ENCODE data around the gene AFF1. TPM values are rescaled to one million over a fixed set of nuclear protein-coding genes. Genes with fewer than 3 reads are reported as not detected.
A peak's percentile ranks its signal among the peaks of the same experiment; 100 is the strongest.

The AFF1 gene
- total RNA-seq, 1 experiment from 2014 or later: 93.4 TPM

DNA sequence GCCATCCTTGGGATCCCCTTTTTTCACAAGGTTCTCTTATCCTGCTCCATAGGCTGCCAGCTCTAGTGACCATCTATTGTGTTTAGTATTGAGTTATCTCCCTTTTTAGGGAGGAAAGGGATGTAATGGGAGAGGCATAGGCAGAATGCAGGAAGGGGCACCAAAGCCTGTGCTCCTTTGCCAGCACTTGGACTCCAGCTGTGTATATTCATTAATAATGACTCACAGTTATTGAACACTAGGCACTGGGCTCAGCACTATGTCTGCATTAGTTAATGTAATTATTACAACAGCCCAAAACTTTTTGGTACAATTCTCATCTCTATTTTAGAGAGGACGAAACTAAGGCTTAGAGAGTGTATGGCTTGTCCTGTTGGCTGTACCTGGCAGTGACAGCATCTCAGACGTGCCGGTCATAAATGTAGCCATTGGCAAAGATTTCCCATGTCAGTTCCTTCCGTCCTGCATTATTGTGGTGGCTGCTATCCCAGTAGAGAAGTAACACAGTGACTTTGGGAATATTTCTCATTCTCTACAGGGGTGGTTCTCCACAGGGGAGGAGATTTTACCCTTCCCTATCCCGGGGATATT lies 90.3 kb downstream of the AFF1 start (continued):
- TF ChIP-seq, protein P1, sequence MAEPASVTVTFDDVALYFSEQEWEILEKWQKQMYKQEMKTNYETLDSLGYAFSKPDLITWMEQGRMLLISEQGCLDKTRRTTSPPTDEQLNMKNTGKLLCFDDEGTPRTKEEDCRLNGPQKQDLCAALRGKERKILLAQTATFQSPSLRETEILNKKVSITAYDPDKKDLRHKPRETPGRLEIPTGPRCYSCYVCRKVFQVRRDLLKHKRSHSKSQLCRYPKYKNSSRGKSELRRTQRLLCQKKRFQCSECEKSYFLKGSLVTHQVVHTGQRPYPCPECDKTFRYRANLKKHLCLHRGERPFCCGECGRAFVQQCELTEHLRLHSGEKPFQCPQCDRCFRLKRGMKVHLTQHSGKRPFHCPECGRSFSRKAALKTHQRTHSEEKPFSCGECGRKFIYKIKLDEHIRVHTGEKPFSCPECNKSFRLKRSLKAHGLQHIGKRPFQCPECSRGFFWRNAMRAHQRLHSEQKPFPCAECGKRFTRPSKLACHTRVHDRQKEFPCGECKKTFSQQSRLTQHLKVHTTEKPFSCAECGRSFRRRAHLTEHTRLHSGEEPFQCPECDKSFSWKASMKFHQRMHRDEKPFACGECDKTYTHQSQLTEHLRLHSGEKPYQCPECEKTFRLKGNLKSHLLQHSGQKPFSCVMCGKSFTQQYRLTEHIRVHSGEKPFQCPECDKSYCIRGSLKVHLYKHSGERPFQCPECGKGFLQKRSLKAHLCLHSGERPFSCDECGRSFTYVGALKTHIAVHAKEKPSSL (CRISPR knock-in tag; conservative IDR thresholded peaks at IDR 0.05): no peak
- TF ChIP-seq, protein P2, sequence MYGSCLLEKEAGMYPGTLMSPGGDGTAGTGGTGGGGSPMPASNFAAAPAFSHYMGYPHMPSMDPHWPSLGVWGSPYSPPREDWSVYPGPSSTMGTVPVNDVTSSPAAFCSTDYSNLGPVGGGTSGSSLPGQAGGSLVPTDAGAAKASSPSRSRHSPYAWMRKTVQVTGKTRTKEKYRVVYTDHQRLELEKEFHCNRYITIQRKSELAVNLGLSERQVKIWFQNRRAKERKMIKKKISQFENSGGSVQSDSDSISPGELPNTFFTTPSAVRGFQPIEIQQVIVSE (CRISPR knock-in tag; IDR thresholded peaks at IDR 0.05; ENCODE audit: borderline replicate concordance): no peak
- TF ChIP-seq ZNF317 (CRISPR knock-in tag; IDR thresholded peaks at IDR 0.05; ENCODE audit: borderline replicate concordance, low read depth) (no peak), FOXK1 (CRISPR knock-in tag; IDR thresholded peaks at IDR 0.05) (no peak), ZNF423 (CRISPR knock-in tag; IDR thresholded peaks at IDR 0.05) (no peak), NR2C2 (CRISPR knock-in tag; IDR thresholded peaks at IDR 0.05) (no peak)
- TF ChIP-seq, protein P3, sequence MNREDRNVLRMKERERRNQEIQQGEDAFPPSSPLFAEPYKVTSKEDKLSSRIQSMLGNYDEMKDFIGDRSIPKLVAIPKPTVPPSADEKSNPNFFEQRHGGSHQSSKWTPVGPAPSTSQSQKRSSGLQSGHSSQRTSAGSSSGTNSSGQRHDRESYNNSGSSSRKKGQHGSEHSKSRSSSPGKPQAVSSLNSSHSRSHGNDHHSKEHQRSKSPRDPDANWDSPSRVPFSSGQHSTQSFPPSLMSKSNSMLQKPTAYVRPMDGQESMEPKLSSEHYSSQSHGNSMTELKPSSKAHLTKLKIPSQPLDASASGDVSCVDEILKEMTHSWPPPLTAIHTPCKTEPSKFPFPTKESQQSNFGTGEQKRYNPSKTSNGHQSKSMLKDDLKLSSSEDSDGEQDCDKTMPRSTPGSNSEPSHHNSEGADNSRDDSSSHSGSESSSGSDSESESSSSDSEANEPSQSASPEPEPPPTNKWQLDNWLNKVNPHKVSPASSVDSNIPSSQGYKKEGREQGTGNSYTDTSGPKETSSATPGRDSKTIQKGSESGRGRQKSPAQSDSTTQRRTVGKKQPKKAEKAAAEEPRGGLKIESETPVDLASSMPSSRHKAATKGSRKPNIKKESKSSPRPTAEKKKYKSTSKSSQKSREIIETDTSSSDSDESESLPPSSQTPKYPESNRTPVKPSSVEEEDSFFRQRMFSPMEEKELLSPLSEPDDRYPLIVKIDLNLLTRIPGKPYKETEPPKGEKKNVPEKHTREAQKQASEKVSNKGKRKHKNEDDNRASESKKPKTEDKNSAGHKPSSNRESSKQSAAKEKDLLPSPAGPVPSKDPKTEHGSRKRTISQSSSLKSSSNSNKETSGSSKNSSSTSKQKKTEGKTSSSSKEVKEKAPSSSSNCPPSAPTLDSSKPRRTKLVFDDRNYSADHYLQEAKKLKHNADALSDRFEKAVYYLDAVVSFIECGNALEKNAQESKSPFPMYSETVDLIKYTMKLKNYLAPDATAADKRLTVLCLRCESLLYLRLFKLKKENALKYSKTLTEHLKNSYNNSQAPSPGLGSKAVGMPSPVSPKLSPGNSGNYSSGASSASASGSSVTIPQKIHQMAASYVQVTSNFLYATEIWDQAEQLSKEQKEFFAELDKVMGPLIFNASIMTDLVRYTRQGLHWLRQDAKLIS (CRISPR knock-in tag; IDR thresholded peaks at IDR 0.05; ENCODE audit: borderline replicate concordance): no peak
- TF ChIP-seq, protein P4, sequence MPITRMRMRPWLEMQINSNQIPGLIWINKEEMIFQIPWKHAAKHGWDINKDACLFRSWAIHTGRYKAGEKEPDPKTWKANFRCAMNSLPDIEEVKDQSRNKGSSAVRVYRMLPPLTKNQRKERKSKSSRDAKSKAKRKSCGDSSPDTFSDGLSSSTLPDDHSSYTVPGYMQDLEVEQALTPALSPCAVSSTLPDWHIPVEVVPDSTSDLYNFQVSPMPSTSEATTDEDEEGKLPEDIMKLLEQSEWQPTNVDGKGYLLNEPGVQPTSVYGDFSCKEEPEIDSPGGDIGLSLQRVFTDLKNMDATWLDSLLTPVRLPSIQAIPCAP (CRISPR knock-in tag; IDR thresholded peaks at IDR 0.05): no peak
- TF ChIP-seq, protein P5, sequence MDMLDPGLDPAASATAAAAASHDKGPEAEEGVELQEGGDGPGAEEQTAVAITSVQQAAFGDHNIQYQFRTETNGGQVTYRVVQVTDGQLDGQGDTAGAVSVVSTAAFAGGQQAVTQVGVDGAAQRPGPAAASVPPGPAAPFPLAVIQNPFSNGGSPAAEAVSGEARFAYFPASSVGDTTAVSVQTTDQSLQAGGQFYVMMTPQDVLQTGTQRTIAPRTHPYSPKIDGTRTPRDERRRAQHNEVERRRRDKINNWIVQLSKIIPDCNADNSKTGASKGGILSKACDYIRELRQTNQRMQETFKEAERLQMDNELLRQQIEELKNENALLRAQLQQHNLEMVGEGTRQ (CRISPR knock-in tag; IDR thresholded peaks at IDR 0.05): no peak

DNA sequence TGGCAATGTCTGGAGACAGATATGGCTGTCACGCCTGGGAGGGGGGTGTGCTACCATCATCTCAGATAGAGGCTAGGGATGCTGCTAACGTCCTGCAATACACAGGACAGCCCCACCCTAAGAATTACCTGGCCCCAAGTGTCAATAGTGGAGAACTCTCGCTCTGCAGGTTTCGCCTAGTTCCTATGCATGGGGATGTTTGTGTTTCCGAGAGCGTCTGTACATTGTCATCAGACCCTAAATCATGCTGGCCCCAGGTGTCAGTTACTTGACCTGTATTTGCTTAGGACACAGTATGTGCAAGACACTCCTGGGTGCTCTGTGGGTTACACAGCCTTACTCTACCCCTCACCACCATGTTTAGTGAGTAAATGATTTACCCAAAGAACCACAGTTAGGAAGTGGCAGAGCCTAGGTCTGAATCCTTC lies 90.8 kb downstream of the AFF1 start:
- Mint-ChIP-seq H3K27ac (peak overlapping the region; percentile 88), H3K9me3 (no peaks in the 10 kb centered on the region), H3K27me3 (ENCODE audit: low read depth) (no peaks in the 10 kb centered on the region), H3K4me3 (no peak overlapping the region), H3K36me3 (no peaks in the 10 kb centered on the region), H3K4me1 (peaks cover 54% of the 10 kb centered on the region)
- DNase-seq (ENCODE audit: low spot score) (no peak), ATAC-seq (0 out of 2 replicates have a peak, but pooled peaks have one; percentile 9)
- ChIA-PET POLR2A (interaction anchor here (0.6 kb wide), 1 partner anchor 45 kb away, joined by 4 read pairs; no protein-coding TSS in a partner anchor), CTCF (interaction anchor here (1.5 kb wide), 1 partner anchor 66 kb away, joined by 3 read pairs; no protein-coding TSS in a partner anchor)
- TF ChIP-seq PRRX2 (CRISPR knock-in tag; IDR thresholded peaks at IDR 0.05) (no peak), CREM (CRISPR knock-in tag; IDR thresholded peaks at IDR 0.05) (no peak), ZNF232 (CRISPR knock-in tag; IDR thresholded peaks at IDR 0.05) (no peak), CREB1 (CRISPR knock-in tag; IDR thresholded peaks at IDR 0.05) (no peak), GRHL2 (CRISPR knock-in tag; IDR thresholded peaks at IDR 0.05; ENCODE audit: insufficient replicate concordance, severe bottlenecking) (no peak), NR1H2 (CRISPR knock-in tag; IDR thresholded peaks at IDR 0.05) (no peak)
- TF ChIP-seq, protein P6, sequence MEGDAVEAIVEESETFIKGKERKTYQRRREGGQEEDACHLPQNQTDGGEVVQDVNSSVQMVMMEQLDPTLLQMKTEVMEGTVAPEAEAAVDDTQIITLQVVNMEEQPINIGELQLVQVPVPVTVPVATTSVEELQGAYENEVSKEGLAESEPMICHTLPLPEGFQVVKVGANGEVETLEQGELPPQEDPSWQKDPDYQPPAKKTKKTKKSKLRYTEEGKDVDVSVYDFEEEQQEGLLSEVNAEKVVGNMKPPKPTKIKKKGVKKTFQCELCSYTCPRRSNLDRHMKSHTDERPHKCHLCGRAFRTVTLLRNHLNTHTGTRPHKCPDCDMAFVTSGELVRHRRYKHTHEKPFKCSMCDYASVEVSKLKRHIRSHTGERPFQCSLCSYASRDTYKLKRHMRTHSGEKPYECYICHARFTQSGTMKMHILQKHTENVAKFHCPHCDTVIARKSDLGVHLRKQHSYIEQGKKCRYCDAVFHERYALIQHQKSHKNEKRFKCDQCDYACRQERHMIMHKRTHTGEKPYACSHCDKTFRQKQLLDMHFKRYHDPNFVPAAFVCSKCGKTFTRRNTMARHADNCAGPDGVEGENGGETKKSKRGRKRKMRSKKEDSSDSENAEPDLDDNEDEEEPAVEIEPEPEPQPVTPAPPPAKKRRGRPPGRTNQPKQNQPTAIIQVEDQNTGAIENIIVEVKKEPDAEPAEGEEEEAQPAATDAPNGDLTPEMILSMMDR (IDR thresholded peaks at IDR 0.05): no peak
- TF ChIP-seq, protein P7, sequence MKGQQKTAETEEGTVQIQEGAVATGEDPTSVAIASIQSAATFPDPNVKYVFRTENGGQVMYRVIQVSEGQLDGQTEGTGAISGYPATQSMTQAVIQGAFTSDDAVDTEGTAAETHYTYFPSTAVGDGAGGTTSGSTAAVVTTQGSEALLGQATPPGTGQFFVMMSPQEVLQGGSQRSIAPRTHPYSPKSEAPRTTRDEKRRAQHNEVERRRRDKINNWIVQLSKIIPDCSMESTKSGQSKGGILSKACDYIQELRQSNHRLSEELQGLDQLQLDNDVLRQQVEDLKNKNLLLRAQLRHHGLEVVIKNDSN (CRISPR knock-in tag; IDR thresholded peaks at IDR 0.05): no peak
- TF ChIP-seq, protein P8, sequence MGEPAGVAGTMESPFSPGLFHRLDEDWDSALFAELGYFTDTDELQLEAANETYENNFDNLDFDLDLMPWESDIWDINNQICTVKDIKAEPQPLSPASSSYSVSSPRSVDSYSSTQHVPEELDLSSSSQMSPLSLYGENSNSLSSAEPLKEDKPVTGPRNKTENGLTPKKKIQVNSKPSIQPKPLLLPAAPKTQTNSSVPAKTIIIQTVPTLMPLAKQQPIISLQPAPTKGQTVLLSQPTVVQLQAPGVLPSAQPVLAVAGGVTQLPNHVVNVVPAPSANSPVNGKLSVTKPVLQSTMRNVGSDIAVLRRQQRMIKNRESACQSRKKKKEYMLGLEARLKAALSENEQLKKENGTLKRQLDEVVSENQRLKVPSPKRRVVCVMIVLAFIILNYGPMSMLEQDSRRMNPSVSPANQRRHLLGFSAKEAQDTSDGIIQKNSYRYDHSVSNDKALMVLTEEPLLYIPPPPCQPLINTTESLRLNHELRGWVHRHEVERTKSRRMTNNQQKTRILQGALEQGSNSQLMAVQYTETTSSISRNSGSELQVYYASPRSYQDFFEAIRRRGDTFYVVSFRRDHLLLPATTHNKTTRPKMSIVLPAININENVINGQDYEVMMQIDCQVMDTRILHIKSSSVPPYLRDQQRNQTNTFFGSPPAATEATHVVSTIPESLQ (CRISPR knock-in tag; IDR thresholded peaks at IDR 0.05): no peak
- TF ChIP-seq, protein P2 (CRISPR knock-in tag; IDR thresholded peaks at IDR 0.05; ENCODE audit: borderline replicate concordance): no peak
- TF ChIP-seq, protein P1 (CRISPR knock-in tag; conservative IDR thresholded peaks at IDR 0.05): no peak

Data from WTC11 (cell line).